ENCODE results near the gene PGBD2.
"Not testable (repeated sequence)": the region's sequence is repeated elsewhere in the genome, so short reads cannot be mapped to it uniquely, and the experiment has no call there.

Gene PGBD2

DNA sequence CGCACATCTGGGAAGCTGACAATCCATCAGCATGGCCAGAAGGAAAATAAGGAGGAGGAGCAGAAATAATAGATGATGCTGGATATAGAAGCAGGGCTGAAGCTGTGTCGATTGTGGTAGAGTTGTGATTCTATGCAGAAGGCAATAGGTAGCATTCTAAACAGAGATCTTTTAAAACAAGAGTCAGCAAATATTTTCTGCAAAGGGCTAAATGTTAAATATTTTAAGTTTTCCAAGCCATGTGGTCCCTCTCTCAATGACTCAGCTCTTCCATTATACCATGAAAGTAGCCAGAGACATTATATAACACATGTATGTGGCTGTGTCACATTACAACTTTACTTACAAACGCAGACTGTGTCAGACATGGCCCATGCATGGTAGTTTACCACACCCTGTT, 21.2 kb downstream of the PGBD2 start:
- not testable (repeated sequence) for DNase-seq

DNA sequence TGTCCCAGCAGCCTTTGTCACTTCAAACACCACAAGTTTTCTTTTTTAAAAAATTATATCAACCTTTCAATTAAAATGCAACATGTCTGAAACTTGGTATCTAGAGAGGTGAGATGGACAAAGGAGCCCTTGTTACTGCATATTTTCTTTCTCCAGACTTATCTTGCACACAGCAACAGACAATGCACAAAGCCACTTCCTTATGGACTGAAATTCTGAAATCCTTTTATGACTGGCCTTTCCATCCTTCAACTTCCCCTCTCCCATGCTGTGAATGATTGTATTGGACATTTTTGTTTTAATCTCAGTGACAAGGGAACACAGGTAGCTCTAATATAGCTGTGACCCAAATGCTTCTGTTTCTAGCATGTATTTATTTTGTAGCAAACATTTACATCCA, 22.1 kb downstream of the PGBD2 start:
- DNase-seq, result not testable (repeated sequence)

DNA sequence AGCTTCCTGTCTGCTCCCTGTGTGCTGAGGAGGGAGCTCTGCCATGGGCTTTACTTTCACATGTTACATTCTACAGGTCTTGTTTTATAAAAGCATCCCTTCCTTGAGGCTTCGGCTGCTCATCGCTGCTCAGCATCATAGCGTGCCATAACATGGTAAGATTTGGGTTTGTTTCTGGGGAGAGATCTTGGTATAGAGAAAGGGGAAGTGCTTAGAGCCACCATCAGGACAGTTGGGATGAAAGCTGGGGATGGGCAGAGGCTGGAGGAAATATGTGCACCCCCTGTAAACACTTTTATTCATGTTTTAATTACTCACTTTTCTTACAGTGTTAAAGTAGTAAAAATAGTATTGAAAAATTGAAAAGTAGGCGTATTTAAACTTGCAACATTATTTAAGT, 24.0 kb downstream of the PGBD2 start:
- DNase-seq, result not testable (repeated sequence)

DNA sequence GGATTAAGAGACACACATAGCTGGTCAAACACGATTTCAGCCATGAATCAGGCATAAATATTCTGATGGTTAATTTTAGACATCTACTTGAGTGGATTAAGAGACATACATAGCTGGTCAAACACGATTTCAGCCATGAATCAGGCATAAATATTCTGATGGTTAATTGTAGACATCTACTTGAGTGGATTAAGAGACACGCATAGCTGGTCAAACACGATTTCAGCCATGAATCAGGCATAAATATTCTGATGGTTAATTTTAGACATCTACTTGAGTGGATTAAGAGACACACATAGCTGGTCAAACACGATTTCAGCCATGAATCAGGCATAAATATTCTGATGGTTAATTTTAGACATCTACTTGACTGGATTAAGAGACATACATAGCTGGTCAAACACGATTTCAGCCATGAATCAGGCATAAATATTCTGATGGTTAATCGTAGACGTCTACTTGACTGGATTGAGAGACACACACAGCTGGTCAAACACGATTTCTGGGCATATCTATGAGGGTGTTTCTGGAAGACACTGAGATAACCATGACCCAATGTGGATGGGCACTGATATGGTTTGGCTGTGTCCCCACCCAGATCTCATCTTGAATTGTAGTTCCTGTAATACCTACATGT, 32.3 kb downstream of the PGBD2 start:
- not testable (repeated sequence) for DNase-seq

DNA sequence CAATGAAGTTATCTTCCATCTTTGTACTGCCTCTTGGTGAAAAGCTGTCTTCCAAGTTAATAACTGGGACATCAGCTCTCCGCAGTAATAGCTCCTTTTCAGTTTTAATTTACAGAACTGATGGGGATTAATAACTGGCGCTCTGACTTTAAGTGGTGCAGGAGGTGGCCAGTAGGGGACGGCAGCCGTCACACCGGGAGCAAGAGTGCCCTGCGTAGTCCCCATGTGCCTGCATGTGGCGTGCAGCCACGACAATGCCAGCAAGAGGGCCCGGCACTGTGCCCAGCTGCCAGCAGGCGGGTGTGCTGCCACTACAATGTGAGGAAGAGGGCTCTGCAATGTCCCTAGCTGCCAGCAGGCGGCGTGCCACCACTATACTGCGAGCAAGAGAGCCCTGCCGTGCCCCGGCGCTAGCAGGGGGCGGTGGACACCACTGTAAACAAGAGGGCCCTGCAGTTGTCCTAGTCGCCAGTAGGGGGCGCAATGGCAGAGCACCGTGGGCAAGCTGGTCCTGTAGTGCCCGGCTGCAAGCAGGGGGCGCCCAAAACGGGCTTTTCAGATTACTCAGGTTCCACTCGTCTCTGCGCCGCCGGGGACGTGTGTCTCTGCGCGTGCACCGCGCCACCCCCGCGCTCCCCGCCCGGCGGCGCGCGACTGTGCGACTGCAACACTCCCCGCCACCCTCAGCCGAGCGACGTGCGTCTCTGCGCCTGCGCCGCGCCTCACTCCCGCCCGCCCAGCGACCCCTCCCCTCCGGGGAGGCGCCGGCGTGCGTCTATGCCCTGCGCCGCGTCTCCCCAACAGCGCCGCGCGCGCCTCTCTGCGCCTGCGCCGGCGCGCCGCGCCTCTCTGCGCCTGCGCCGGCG, 38.3 kb downstream of the PGBD2 start:
- DNase-seq, result not testable (repeated sequence)

DNA sequence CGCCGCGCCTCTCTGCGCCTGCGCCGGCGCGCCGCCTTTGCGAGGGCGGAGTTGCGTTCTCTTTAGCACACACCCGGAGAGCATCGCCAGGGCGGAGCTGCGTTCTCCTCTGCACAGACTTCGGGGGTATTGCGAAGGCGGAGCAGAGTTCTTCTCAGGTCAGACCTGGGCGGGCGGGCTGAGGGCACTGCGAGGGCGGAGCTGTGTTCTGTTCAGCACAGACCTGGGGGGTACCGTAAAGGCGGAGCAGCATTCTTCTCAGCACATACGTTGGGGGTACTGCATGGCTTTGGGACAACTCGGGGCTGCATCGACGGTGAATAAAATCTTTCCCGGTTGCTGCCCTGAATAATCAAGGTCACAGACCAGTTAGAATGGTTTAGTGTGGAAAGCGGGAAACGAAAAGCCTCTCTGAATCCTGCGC, 39.0 kb downstream of the PGBD2 start:
- DNase-seq, result not testable (repeated sequence)

DNA sequence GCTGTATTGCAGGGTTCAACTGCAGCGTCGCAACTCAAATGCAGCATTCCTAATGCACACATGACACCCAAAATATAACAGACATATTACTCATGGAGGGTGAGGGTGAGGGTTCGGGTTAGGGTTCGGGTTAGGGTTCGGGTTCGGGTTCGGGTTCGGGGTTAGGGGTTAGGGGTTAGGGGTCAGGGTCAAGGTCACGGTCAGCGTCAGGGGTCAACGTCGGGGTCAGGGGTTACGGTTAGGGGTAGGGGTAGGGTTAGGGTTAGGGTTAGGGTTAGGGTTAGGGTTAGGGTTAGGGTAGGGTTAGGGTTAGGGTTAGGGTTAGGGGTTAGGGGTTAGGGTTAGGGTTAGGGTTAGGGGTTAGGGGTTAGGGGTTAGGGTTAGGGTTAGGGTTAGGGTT, 39.4 kb downstream of the PGBD2 start:
- DNase-seq, result not testable (repeated sequence)

DNA sequence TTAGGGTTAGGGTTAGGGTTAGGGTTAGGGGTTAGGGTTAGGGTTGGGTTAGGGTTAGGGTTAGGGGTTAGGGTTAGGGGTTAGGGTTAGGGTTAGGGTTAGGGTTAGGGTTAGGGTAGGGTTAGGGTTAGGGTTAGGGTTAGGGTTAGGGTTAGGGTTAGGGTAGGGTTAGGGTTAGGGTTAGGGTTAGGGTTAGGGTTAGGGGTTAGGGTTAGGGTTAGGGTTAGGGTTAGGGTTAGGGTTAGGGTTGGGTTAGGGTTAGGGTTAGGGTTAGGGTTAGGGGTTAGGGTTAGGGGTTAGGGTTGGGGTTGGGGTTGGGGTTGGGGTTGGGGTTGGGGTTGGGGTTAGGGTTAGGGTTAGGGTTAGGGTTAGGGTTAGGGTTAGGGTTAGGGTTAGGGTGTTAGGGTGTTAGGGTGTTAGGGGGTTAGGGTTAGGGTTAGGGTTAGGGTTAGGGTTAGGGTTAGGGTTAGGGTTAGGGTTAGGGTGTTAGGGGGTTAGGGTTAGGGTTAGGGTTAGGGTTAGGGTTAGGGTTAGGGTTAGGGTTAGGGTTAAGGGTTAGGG, 39.9 kb downstream of the PGBD2 start:
- not testable (repeated sequence) for DNase-seq

Measured in T-helper 1 cell (primary cell).